Fibroblast of upper back skin (primary cell): ENCODE measurements around the gene ARL4D.
"Not testable (repeated sequence)": the region's sequence is repeated elsewhere in the genome, so short reads cannot be mapped to it uniquely, and the experiment has no call there.

Experiments
- DNase-seq: peaks from one replicate; pipeline ENCODE4 v3.0.0-alpha.2; 2013

ARL4D gene, protein sequence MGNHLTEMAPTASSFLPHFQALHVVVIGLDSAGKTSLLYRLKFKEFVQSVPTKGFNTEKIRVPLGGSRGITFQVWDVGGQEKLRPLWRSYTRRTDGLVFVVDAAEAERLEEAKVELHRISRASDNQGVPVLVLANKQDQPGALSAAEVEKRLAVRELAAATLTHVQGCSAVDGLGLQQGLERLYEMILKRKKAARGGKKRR

DNA sequence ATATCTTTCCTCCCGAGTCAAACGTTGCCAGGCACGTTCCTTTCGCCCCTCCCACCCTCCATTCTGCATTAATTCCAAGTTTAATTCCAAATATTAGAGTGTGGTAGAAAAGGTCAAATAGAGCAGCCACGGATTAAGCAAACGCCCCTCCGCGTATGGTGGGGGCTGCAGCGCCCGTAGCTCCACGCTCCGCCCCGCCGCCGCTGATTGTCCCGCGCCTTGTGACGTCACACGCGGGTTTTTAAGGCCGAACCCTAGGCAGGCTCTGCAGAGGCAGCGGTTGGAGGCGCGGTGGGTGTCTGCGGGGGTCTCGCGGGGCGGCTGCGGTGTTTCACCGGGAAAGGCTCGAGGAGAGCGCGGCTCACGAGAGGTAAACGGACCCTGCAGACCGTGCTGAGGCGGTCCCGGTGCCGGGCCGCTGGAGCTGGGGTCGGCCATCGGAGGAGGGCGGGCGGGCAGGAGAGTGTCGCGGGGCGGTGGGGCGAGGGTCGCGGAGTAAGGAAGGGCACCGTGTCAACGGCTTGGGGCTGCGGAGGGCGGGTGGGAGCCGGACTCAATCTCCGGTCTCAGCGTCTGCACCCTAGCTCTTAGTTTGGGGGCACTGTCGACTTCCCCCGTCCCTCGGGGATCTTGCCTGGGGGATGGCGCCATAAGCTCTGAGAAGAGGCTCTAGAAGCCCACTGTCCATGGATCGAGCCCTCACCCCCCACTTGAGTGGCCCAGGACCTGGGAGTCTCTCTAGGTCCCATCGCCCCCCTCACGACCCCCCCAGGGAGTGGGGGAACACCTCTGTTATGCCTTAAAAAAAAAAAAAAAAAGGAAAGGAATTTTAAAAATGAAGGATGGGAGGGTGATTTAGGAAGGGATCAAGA, at the start of gene ARL4D:
ARL4D (plus strand) TSS at position 270 of the 872 bp plus-strand sequence. CDS start 740 bp downstream, outside the sequence.
- DNase-seq, result peak; percentile 82

DNA sequence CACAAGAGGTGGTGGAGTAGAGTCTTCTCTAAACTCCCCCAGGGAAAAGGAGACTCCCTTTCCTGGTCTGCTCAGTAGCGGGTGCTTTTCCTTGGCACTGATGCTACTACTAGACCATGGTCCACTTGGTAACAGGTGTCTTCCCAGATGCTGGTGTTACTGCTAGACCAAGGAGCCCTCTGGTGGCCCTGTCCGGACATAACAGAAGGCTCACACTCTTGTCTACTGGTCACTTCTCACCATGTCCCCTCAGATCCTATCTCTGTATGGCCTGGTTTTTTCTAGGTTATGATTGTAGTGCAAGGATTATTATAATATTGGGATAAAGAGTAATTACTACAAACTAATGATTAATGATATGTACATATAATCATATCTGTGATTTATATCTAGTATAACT, 49.7 kb upstream of the ARL4D start:
- no peak for DNase-seq

DNA sequence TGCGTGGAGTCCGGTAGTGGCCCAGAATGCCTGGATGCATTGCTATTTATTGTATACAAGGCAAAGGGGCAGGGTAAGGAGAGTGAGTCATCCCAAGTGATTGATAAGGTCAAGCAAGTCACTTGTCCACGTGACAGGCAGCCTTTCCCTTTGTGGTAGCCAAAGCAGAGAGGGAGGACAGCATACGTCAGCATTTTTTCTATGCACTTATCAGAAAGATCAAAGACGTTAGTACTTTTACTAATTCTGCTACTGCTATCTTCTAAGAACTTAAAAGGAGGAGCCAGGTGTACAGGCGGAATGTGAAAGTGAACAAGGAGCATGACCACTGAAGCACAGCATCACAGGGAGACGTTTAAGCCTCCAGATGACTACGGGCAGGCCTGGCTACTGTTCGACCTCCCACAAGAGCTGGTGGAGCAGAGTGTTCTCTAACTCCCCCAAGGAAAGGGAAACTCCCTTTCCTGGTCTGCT, 47.9 kb upstream of the ARL4D start:
- DNase-seq, result no peak

DNA sequence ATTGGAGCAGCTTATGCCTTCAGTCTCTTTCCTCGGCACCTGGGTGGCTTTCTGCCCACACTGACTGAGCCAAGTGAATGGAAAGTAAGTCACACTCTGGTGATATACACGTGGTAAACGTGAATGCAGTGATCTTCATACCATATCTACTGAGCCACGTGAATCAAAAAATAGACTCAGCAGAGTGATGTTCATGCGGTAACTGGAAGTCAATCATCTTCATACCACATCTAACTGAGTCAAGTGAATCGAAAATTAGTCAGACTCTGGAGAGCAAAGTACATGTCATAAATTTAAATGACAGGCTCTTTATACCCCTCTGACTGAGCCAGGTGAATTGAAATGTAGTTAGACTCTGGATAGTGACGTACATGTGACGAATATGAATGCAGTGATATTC, 47.1 kb upstream of the ARL4D start:
- DNase-seq, result peak; percentile 40

DNA sequence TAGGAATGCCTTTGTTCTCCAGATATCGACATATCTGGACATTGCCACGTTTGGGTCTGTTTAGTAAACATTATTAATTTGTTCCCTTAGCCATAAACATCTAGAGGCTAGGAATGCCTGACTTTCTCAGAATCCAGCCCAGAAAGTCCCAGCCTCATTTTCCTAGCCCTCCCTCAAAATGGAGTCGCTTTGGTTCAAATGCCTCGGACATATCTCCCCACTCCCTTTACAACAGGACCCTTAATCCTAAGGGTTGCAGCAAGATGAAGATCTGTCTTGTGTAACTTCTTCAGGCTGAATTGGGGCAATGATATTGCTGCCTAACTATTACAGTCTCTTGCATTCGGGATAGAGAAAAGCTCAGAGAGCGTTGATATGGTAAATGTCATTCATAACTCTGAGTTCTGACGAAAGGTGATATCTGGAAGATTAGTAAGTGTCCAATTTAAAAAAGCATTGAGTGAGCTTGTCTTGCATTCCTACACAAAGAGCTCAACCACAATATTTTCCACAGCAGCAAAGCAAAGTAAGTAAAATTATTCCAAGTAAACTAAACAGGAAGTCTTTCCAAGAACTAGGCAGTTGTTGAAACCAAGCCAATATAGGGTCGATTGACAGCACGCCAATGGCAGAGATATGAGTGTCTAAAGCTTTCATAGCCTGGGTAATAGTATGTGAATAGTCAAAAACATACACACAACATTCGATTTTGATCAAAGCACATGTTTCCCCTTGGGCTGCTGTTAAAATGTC, 46.0 kb upstream of the ARL4D start:
- DNase-seq, result no peak

DNA sequence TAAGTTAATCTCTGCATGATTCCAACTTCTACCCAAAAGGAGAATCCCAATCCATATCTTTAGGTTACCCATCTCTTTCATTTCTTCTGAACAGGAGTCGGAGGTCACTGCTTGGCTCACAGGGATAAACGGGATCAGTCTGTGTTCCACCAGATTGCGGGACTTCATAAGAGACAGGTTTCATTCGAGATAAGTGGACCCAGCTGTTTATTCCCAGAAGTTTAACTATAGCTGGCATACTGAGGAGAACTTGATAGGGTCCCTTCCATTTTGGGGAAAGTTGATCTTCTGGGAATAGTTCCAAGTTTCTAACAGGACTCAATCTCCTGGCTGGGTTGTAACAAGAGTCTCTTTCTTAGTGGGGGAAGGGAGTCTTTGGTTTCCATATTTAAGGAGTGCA, 45.4 kb upstream of the ARL4D start:
- DNase-seq, result no peak

DNA sequence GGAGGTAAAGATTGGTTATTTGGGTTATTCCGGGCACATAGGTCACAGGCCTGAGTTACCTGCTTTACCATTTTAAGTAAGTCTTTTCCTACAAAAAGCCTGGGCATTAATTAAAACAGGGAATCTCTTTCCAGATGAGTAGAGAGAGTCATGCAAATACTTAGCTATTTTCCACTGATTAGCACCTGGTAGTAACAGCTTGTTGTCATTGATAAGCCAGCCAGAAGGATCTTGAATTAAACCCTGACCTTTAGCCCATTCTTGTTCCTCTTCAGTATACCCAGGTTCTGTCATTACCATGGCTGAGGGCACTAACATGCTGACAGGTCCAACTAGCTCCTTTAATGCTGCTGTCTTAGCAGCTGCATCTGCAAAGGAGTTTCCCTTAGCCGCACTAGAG, 44.4 kb upstream of the ARL4D start:
- DNase-seq, result no peak

DNA sequence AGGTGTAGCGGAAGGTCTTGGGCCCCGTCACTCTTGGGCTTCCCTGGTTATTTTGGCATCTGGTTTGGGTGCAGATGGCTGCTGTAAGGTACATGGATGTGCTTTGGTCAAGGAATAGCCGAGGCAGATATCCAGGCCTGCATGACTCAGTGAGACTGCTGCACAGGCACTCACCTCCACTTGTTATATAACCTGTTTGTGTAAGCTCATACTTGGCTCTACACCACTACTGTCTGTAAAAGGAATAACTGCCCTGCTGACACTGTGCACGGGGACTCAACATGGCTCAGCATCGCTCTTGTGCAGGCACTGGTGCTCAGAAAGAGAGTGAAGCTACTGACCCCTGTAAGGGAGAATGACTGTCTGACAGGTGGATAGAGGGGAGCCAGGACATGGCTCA, 42.3 kb upstream of the ARL4D start:
- DNase-seq, result no peak

DNA sequence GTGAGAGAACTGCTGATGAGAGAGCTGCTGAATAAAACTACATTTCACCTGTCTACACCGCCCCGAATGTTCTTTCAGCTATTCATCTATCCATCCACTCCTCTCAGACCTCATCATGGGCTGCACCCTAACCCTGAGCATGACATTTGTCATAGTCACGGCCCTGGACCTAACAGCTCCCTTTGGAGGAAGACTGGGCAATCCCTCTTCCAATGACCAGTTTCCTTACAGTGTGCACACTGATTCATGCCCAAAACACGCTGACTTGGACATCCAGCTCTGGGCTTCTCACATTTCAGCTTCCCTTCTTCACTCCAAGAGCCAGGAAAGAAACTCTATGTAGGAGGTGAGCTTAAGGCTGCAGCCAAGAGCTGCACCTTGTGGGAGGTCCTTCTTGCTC, 41.8 kb upstream of the ARL4D start:
- DNase-seq, result peak; percentile 89

DNA sequence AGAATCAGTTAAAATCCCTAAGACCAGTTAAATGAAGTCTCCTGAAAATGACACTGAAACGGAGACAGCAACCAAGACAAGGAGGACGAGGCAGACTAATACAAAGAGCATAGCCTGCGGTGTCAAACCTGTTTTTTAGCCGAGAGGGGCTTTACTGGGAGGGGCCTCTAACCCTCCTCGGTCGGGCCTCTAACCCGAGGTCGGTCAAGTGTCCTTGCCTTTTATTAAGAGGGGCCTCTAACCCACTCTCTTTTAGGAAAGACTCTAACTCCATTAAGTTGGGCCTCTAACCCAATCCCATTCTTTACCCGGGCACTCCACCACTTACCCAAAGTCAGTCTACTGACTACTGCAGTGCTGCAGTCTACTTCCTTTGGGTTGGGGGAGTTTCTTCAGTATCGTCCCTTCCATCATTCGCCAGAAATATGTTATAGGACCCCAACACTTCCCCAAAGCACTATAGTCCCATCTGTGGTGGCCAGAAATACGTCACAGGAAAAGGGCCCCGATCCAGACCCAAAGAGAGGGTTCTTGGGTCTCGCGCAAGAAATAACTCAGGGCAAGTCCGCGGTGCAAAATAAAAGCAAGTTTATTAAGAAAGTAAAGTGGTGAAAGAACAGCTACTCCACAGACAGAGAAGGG, 39.2 kb upstream of the ARL4D start:
- no peak for DNase-seq

DNA sequence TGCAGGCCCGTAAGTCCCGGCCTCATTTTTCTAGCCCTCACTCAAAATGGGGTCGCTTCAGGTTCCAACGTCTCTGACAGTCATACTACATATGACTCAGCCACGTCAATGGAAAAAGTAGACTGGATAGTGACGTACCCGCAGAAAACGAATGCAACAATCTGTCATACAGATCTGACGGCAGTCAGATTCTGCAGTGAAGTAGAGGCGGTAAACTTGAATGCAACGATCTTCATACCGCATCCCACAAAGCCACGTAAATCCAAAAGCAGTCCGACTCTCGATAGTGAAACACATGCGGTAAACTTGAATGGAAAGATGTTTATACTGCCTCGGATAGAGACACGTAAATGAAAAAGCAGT, 38.4 kb upstream of the ARL4D start:
- DNase-seq, result peak; percentile 87

DNA sequence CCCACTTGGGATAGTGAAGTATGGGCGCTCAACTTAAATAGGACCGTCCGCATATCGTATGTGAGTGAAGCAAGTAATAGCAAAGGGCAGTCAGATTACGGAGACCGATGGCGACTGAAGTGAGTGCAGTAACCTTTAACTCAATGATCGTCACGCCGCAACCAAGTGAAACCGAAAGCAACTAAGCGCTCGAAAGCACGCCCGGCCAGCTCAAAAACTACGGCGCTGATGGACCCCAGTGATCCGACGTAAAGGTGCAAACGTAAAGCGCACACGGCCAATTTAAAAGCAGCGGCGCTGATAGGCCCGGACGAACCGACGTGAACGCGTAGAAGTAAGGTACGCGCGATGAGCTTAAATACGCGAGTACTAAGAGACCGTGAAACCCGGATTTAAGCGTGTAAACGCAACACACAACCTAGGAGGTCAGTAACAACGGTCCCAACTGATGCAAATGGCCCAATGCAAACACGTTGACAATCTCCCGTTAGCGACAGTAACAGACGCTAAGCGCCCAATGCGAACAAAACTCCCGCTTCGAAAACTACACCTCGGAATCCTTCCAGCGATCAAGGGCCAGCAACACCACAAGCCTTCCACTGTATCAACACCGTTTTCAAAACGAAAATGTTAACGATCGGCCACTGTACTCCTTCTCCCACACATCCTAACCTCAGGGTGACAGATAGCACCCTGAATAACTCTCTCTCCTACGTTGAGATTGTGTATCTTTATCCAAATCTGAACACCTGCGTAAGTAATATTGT, 37.9 kb upstream of the ARL4D start:
- peak; percentile 100 for DNase-seq

DNA sequence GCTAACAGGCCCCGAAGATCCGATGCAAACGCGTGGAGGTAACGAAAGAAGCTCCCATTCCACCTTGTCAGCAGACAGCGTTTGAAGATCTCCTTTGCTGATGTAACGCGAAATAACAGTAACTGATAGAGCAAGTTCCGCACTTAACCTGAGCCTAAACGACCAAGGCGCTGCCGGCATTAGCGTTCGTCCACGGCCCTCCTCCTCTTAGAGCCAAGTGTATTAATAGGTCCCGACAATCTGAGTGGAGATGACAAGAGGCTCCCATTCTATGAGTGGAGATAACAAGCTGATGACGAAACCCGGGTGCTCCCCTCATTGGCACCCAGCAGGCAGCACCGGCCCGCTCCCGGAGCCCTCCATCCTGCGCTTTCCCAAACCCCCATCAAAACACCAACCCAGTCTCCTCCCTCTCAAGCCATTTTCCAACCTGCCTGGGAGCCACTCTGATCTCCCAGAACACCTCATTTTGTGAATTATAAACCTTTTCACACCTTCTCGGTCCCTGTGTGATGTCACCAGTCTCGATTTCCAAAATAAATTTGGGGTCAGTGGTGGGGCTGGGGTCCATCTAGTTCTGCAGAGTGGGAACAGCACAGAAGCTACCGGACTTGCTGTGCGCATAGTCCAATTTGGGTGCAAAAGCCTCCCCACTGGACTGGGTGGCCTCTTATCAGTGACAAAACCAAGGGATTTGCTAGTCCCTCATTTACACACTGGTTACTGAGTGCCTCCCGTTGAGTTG, 35.4 kb upstream of the ARL4D start:
- no peak for DNase-seq

DNA sequence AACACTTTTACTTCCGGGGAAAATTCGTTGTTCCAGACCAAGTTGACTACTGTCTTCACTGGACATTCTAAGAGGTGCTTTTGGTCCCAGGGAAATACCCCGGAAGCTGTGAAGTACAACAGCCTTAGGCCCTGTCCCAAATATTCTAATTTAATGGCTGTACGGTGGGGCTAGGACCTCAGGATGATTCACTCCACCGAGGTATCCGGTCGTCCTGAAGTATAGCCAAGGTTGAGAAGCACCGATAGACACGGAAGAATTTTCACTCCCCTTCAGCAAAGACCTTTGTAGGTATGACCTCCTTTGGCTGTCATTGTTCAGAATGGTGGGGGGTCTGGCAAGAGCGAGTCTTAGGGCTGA, 34.9 kb upstream of the ARL4D start:
- no peak for DNase-seq

DNA sequence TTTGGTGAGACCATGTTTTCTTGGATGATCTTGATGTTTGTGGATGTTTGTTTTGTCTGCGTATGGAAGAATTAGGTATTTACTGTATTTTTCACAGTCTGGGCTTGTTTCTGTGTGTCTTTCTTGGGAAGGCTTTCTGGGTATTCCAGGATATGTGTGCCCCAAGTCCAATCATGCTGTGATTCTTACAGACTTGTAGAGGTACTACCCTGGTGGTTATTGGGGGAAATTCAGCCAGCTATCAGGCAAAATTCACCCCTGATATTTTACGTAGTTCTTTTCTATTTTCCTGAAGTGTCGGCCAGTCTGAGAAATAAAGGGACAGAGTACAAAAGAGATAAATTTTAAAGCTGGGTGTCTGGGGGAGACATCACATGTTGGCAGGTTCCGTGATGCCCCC, 33.4 kb upstream of the ARL4D start:
- DNase-seq, result no peak

DNA sequence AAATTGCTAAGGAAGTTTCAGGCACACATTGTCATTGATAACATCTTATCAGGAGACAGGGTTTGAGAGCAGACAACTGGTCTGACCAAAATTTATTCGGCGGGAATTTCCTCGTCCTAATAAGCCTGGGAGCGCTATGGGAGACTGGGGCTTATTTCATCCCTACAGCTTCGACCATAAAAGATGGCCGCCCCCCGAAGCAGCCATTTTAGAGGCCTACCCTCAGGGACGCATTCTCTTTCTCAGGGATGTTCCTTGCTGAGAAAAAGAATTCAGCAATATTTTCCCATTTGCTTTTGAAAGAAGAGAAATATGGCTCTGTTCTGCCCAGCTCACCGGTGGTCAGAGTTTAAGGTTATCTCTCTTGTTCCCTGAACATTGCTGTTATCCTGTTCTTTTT, 32.9 kb upstream of the ARL4D start:
- DNase-seq, result not testable (repeated sequence)

DNA sequence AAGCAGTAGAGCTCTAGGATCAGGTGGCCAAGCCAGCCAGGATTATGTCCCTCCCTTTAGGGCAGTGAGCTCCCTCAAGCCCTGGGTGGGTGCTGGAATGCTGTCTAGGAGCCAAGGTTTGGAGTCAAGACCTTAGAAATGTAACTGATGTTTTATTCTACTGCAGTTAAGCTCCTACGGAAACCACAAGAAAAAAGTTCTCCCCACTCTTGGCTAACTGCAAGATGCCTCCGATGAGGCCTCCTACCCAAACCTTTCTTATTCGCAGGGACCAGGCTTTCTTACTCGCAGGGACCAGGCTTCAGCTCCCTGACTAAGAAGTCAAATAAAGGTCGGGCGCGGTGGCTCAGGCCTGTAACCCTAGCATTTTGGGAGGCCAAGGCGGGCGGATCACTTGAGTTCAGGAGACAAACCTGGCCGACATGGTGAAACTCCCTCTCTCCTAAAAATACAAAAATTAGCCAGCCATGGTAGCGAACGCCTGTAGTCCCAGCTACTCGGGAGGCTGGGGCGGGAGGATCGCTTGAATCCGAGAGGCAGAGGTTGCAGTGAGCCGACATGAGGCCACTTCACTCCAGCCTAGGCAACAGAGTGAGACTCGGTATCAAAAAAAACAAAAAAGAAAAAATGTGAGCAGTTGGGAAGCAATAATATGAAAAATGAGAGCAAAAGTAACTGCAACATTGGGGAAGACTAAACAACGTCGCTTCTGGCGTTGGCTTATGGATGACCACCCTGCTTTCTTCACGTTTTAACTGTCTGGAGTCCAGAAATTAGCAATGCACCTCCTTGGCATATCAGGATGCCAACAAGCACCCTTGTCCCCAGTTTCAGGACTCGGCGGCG, 31.7 kb upstream of the ARL4D start:
- peak; percentile 68 for DNase-seq

DNA sequence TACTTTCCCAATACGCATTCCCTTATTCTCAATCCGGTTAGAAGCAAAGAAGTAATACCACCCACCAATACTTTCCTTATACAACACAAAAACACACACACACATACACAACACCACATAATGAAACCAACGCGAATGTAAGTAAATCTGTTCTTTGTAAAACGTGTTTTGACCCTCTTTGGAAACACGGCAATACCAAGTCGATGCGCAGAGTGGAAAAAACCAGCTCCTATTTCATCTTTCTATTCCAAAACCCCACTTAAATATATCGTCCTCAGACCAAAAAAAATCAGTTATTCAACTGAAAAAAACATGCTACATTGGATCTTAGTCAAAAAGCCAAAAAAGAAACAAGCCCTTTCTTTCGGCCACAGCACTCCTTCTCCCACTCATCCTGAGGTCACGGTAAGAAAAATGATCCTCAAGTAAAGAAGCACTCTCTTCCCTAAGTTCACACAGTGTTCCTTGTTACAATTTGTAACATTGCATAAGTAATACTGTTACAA, 31.0 kb upstream of the ARL4D start:
- peak; percentile 98 for DNase-seq

DNA sequence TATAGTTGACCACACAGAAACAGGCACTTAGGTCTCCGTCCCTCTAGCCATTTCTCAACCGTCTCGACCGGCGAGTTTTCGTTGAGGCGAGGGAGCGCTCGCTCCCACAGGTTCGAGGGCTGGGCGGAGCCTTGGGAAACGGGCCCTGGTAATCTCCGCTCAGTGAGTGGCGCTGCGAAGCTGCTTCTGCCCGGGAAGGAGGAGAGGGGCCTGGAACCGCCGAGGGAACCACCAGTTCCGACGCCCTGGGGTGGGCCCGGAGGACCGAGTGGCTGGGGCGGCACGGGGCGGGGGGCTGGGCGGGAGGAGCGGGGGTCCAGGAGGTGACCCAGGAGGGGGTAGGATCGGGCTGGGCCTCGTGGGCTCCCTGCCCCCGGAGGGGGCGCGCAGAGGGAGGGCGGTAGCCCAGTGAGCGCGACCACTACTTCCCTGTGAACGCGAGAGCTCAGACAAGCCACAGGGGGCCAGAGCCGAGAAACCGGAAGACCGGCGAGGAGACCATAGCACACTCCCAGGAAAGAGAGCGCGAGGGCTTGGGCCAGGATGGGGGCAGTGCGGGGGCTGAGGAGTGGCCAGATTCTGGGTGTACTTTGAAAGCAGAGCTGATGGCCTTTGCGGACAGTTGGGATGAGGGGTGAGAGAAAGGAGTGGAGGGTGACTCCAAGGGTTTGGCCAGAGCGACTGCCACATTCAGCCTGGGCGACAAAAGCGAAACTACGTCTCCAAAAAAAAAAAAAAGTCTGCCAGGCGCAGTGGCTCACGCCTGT, 29.9 kb upstream of the ARL4D start:
- peak; percentile 83 for DNase-seq

DNA sequence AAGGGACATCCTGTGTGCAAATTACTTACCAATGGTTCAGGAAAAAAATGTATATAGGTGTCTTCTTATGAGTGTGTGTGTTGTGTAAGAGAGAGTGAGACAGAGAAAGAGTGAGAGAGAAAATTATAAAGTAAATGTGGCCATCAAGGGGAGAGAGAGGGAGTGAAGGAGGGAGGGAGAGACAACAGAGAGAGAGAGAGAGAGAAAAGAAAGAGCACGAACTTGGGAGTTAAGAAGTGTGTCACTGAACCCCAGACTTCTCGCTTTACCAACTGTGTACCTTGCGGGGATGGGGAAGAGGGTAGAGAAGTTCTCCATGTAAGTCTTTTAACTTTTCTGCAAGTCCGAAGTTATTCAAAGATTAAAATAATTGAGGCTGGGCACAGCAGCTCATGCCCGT, 28.8 kb upstream of the ARL4D start:
- no peak for DNase-seq
